Stimulated activated memory B cell treated with anti-CD40 and anti-IgM and Interleukin-4, amounts not matched to agents 10 μg/mL and 1 μg/mL and 100 μg/mL, for 72 hours (primary cell): ENCODE results near the gene THADA.
A peak's percentile ranks its signal among the peaks of the same experiment; 100 is the strongest.

ENCODE experiments used
- ATAC-seq: fragments of 150-1000 bp; cut with Tn5 transposase; 2 replicates; pipeline ENCODE4 v1.10.0; 2021
- H3K27ac Mint-ChIP-seq: one replicate; pipeline ENCODE4 v1.8.0; 2022; ENCODE audit warnings: mild to moderate bottlenecking, mixed read lengths
- H3K27me3 Mint-ChIP-seq: one replicate; pipeline ENCODE4 v1.8.0; 2022; ENCODE audit warnings: mixed read lengths
- H3K36me3 Mint-ChIP-seq: one replicate; pipeline ENCODE4 v1.8.0; 2022; ENCODE audit warnings: mixed read lengths
- H3K4me1 Mint-ChIP-seq: one replicate; pipeline ENCODE4 v1.8.0; 2022; ENCODE audit warnings: mixed read lengths
- H3K4me3 Mint-ChIP-seq: one replicate; pipeline ENCODE4 v1.8.0; 2022; ENCODE audit warnings: mild to moderate bottlenecking, moderate library complexity, mixed read lengths
- H3K9me3 Mint-ChIP-seq: one replicate; pipeline ENCODE4 v1.8.0; 2022; ENCODE audit warnings: mixed read lengths

THADA gene

GRCh38 chr2:43226558-43226954 is 369.3 kb downstream of the THADA start, which contains the start of gene ZFP36L2:
Gene ZFP36L2, minus strand, starts transcription at chr2:43226606. Its CDS starts 291 bp downstream, at chr2:43226315.
- peaks cover 45% of the 10 kb centered on the region for H3K36me3 Mint-ChIP-seq
- peak within 1 kb of the TSS; percentile 93 for H3K27ac Mint-ChIP-seq
- H3K4me3 Mint-ChIP-seq: peak within 1 kb of the TSS; percentile 98
- no peaks in the 10 kb centered on the region for H3K9me3 Mint-ChIP-seq
- peaks cover 47% of the 10 kb centered on the region for H3K4me1 Mint-ChIP-seq
- ATAC-seq: peak; percentile 90
- no peaks in the 10 kb centered on the region for H3K27me3 Mint-ChIP-seq

DNA sequence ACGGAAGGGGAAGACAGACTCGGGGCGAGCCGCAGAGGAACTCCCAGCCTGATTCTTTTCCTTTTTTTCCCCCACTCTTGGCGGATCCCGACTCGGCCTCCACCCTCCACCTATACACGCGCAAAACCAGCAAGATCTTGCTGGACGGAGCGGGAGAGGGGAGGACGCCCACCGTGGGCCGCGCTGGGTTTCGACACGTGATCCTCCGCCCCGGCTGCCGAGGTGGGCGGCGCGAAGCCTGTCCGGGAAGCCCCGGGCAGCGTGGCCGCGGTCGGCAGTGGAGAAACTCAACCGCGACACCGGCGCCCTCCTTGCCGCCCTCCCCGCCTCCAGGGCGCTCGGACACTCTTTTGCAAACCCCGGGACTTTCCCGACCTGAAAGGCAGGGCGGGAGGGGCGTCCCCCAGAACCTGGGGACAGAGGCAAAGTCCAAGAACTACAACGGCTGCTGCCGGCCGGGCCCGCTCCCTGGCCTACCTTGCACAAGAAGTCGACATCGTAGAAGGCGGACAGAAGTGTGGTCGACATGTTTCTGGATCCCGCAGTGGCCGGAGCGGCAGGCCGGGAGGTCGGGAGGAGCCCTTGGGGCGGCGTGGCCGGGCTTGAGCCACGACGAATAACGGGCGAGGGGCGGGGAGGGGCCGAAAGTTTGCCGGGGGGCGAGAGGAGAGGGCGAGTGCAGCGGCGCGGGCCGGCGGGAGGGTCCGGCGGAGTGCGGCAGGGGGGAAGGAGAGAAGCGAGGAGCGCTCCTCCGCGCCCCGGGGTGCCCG is 369.9 kb downstream of the THADA start:
- H3K4me1 Mint-ChIP-seq: peaks cover 47% of the 10 kb centered on the region
- no peaks in the 10 kb centered on the region for H3K27me3 Mint-ChIP-seq
- ATAC-seq: peak; percentile 51

GRCh38 chr2:43225093-43225787 is 370.6 kb downstream of the THADA start:
- peak overlapping the region; percentile 96 for H3K4me3 Mint-ChIP-seq
- H3K9me3 Mint-ChIP-seq: no peaks in the 10 kb centered on the region
- H3K27me3 Mint-ChIP-seq: no peaks in the 10 kb centered on the region
- no peak for ATAC-seq
- H3K4me1 Mint-ChIP-seq: peaks cover 47% of the 10 kb centered on the region
- peaks cover 32% of the 10 kb centered on the region for H3K36me3 Mint-ChIP-seq
- H3K27ac Mint-ChIP-seq: peak overlapping the region; percentile 93

More for the DNA sequence above, 369.9 kb downstream of the THADA start:
- H3K27ac Mint-ChIP-seq: peak overlapping the region; percentile 93
- H3K36me3 Mint-ChIP-seq: peaks cover 40% of the 10 kb centered on the region
- peak overlapping the region; percentile 96 for H3K4me3 Mint-ChIP-seq
- no peaks in the 10 kb centered on the region for H3K9me3 Mint-ChIP-seq

- ATAC-seq: no peak
- H3K27me3 Mint-ChIP-seq: no peaks in the 10 kb centered on the region
- H3K27ac Mint-ChIP-seq: peak overlapping the region; percentile 93
- H3K4me3 Mint-ChIP-seq: peak overlapping the region; percentile 96
- H3K9me3 Mint-ChIP-seq: no peaks in the 10 kb centered on the region
- H3K4me1 Mint-ChIP-seq: peaks cover 50% of the 10 kb centered on the region
- H3K36me3 Mint-ChIP-seq: peaks cover 29% of the 10 kb centered on the region
Measured at GRCh38 chr2:43224571-43225092, 371.2 kb downstream of the THADA start.

- no peaks in the 10 kb centered on the region for H3K27me3 Mint-ChIP-seq
- ATAC-seq: no peak
- H3K36me3 Mint-ChIP-seq: peaks cover 25% of the 10 kb centered on the region
- H3K4me3 Mint-ChIP-seq: peak overlapping the region; percentile 96
- no peaks in the 10 kb centered on the region for H3K9me3 Mint-ChIP-seq
- peaks cover 50% of the 10 kb centered on the region for H3K4me1 Mint-ChIP-seq
- peak overlapping the region; percentile 93 for H3K27ac Mint-ChIP-seq
Measured at GRCh38 chr2:43224131-43224570, 371.7 kb downstream of the THADA start.

- Mint-ChIP-seq H3K9me3 (no peaks in the 10 kb centered on the region), H3K27ac (peak overlapping the region; percentile 93), H3K4me1 (peaks cover 50% of the 10 kb centered on the region), H3K36me3 (peaks cover 25% of the 10 kb centered on the region), H3K4me3 (peak overlapping the region; percentile 96), H3K27me3 (no peaks in the 10 kb centered on the region)
- ATAC-seq: no peak
Measured at GRCh38 chr2:43223521-43224001, 372.3 kb downstream of the THADA start.

- no peaks in the 10 kb centered on the region for H3K9me3 Mint-ChIP-seq
- H3K4me3 Mint-ChIP-seq: peak overlapping the region; percentile 72
- peaks cover 25% of the 10 kb centered on the region for H3K36me3 Mint-ChIP-seq
- peak overlapping the region; percentile 80 for H3K27ac Mint-ChIP-seq
- ATAC-seq: no peak
- no peaks in the 10 kb centered on the region for H3K27me3 Mint-ChIP-seq
- peaks cover 44% of the 10 kb centered on the region for H3K4me1 Mint-ChIP-seq
Measured at GRCh38 chr2:43222475-43223309, 373.1 kb downstream of the THADA start.

GRCh38 chr2:43221763-43222474 is 373.9 kb downstream of the THADA start:
- Mint-ChIP-seq H3K27ac (peak overlapping the region; percentile 80), H3K9me3 (no peaks in the 10 kb centered on the region), H3K27me3 (no peaks in the 10 kb centered on the region), H3K4me1 (peaks cover 40% of the 10 kb centered on the region), H3K36me3 (peaks cover 25% of the 10 kb centered on the region), H3K4me3 (peak overlapping the region; percentile 72)
- no peak for ATAC-seq

GRCh38 chr2:43221124-43221762 is 374.6 kb downstream of the THADA start:
- H3K4me1 Mint-ChIP-seq: peaks cover 40% of the 10 kb centered on the region
- no peaks in the 10 kb centered on the region for H3K27me3 Mint-ChIP-seq
- H3K27ac Mint-ChIP-seq: peak overlapping the region; percentile 80
- H3K9me3 Mint-ChIP-seq: no peaks in the 10 kb centered on the region
- no peak for ATAC-seq
- peaks cover 25% of the 10 kb centered on the region for H3K36me3 Mint-ChIP-seq
- H3K4me3 Mint-ChIP-seq: peak overlapping the region; percentile 72

- Mint-ChIP-seq H3K9me3 (no peaks in the 10 kb centered on the region), H3K27me3 (no peaks in the 10 kb centered on the region), H3K4me1 (peaks cover 40% of the 10 kb centered on the region), H3K4me3 (peak overlapping the region; percentile 72), H3K27ac (peak overlapping the region; percentile 80), H3K36me3 (peaks cover 21% of the 10 kb centered on the region)
- ATAC-seq: no peak
Measured at GRCh38 chr2:43220760-43221123, 375.1 kb downstream of the THADA start.

- Mint-ChIP-seq H3K4me1 (peaks cover 40% of the 10 kb centered on the region), H3K9me3 (no peaks in the 10 kb centered on the region), H3K4me3 (peak overlapping the region; percentile 72), H3K27ac (peak overlapping the region; percentile 80), H3K36me3 (peaks cover 17% of the 10 kb centered on the region), H3K27me3 (no peaks in the 10 kb centered on the region)
- ATAC-seq: no peak
Measured at GRCh38 chr2:43220229-43220751, 375.5 kb downstream of the THADA start.

GRCh38 chr2:43219383-43220228 is 376.2 kb downstream of the THADA start:
- peaks cover 12% of the 10 kb centered on the region for H3K36me3 Mint-ChIP-seq
- ATAC-seq: peak; percentile 80
- H3K4me3 Mint-ChIP-seq: peak overlapping the region; percentile 72
- H3K27ac Mint-ChIP-seq: peak overlapping the region; percentile 80
- peaks cover 40% of the 10 kb centered on the region for H3K4me1 Mint-ChIP-seq
- no peaks in the 10 kb centered on the region for H3K9me3 Mint-ChIP-seq
- no peaks in the 10 kb centered on the region for H3K27me3 Mint-ChIP-seq
